ENCODE results near the gene PGAM1. TPM values are rescaled to one million over a fixed set of nuclear protein-coding genes. Genes with fewer than 3 reads are reported as not detected.
A peak's percentile ranks its signal among the peaks of the same experiment; 100 is the strongest.
"Not testable (repeated sequence)": the region's sequence is repeated elsewhere in the genome, so short reads cannot be mapped to it uniquely, and the experiment has no call there.

PGAM1 gene
- total RNA-seq, 4 donors from 2014 or later = 142 to 166 (median 155) TPM

GRCh38 chr10:97468162-97468561 lies 42.2 kb downstream of the PGAM1 start:
- Histone ChIP-seq H3K4me1 (peaks cover 0 to 16% (median 0%) of the 10 kb centered on the region in 4 donors), H3K9me3 (no peaks in the 10 kb centered on the region), H3K4me3 (no peak overlapping the region), H3K27ac (no peak overlapping the region), H3K27me3 (no peaks in the 10 kb centered on the region), H3K36me3 (peaks cover 15 to 100% (median 40%) of the 10 kb centered on the region in 3 donors)
- TF ChIP-seq POLR2A (IDR thresholded peaks at IDR 0.05) (no peak), CTCF (IDR thresholded peaks at IDR 0.05) (no peak), EP300 (IDR thresholded peaks at IDR 0.05) (no peak)
- no peak for DNase-seq (ENCODE audit: low spot score in 2 of 2)
- WGBS, 2 donors = 69 to 78% methylated on average over 1 to 3 of the region's 3 CpGs

GRCh38 chr10:97468781-97469180 lies 42.8 kb downstream of the PGAM1 start:
- not testable (repeated sequence) for H3K9me3 ChIP-seq; H3K4me3 ChIP-seq; H3K27ac ChIP-seq; H3K27me3 ChIP-seq; DNase-seq (ENCODE audit: low spot score in 2 of 2)
- H3K36me3 ChIP-seq = peaks cover 15 to 100% (median 37%) of the 10 kb centered on the region in 3 donors
- 87 to 92% methylated on average over 11 to 12 of the region's 12 CpGs for WGBS, 2 donors
- peaks cover 0 to 12% (median 0%) of the 10 kb centered on the region in 4 donors for H3K4me1 ChIP-seq

GRCh38 chr10:97474918-97475317 lies 48.9 kb downstream of the PGAM1 start:
- no peak for DNase-seq (ENCODE audit: low spot score in 2 of 2)
- no peaks in the 10 kb centered on the region for H3K9me3 ChIP-seq
- peaks cover 0 to 15% (median 0%) of the 10 kb centered on the region in 4 donors for H3K4me1 ChIP-seq
- 94 to 95% methylated on average over 4 of the region's 4 CpGs for WGBS, 2 donors
- TF ChIP-seq CTCF (IDR thresholded peaks at IDR 0.05) (no peak), EP300 (IDR thresholded peaks at IDR 0.05) (no peak), POLR2A (IDR thresholded peaks at IDR 0.05) (no peak)
- no peaks in the 10 kb centered on the region for H3K27me3 ChIP-seq
- H3K36me3 ChIP-seq = peaks cover 8 to 100% (median 23%) of the 10 kb centered on the region in 3 donors
- H3K27ac ChIP-seq = peak overlapping the region in 1 of 4 donors; percentile 32
- H3K4me3 ChIP-seq = no peak overlapping the region

GRCh38 chr10:97475936-97476594 lies 50.1 kb downstream of the PGAM1 start:
- H3K4me1 ChIP-seq = peaks cover 0 to 15% (median 0%) of the 10 kb centered on the region in 4 donors
- 53 to 56% methylated on average over 2 of the region's 2 CpGs for WGBS, 2 donors
- TF ChIP-seq CTCF (IDR thresholded peaks at IDR 0.05) (no peak), POLR2A (IDR thresholded peaks at IDR 0.05) (no peak), EP300 (IDR thresholded peaks at IDR 0.05) (no peak)
- H3K27me3 ChIP-seq = no peaks in the 10 kb centered on the region
- peak overlapping the region in 2 of 4 donors; percentile 32 to 66 for H3K27ac ChIP-seq
- H3K36me3 ChIP-seq = peaks cover 2 to 100% (median 31%) of the 10 kb centered on the region in 3 donors
- H3K9me3 ChIP-seq = no peaks in the 10 kb centered on the region
- H3K4me3 ChIP-seq = no peak overlapping the region
- DNase-seq (ENCODE audit: low spot score in 2 of 2) = no peak

- H3K27ac ChIP-seq; H3K9me3 ChIP-seq; H3K27me3 ChIP-seq; H3K4me3 ChIP-seq; DNase-seq (ENCODE audit: low spot score in 2 of 2): not testable (repeated sequence)
- Histone ChIP-seq H3K4me1 (peaks cover 0 to 23% (median 0%) of the 10 kb centered on the region in 4 donors), H3K36me3 (peaks cover 2 to 93% (median 31%) of the 10 kb centered on the region in 3 donors)
- WGBS, 2 donors = 82 to 88% methylated on average over 4 of the region's 4 CpGs
Measured at GRCh38 chr10:97479410-97479809, 53.4 kb downstream of the PGAM1 start.

- 74 to 77% methylated on average over 9 of the region's 9 CpGs for WGBS, 2 donors
- peaks cover 0 to 23% (median 0%) of the 10 kb centered on the region in 4 donors for H3K4me1 ChIP-seq
- no peak overlapping the region for H3K4me3 ChIP-seq
- no peaks in the 10 kb centered on the region for H3K9me3 ChIP-seq
- H3K36me3 ChIP-seq = peaks cover 2 to 88% (median 31%) of the 10 kb centered on the region in 3 donors
- TF ChIP-seq POLR2A (IDR thresholded peaks at IDR 0.05) (no peak), EP300 (IDR thresholded peaks at IDR 0.05) (no peak), CTCF (IDR thresholded peaks at IDR 0.05) (no peak)
- no peak overlapping the region for H3K27ac ChIP-seq
- no peak for DNase-seq (ENCODE audit: low spot score in 2 of 2)
- no peaks in the 10 kb centered on the region for H3K27me3 ChIP-seq
Measured at GRCh38 chr10:97479939-97480338, 53.9 kb downstream of the PGAM1 start.
